ENCODE data around the gene CEACAM6.
"Not testable (repeated sequence)": the region's sequence is repeated elsewhere in the genome, so short reads cannot be mapped to it uniquely, and the experiment has no call there.

Gene CEACAM6

GRCh38 chr19:41785653-41786052 is 30.3 kb downstream of the CEACAM6 start:
- peak; percentile 81 for TF ChIP-seq CTCF (IDR thresholded peaks at IDR 0.05; ENCODE audit: low read depth, low read length, missing control alignments)
- H3K4me3 ChIP-seq (ENCODE audit: low read depth, low read length), result no peak overlapping the region
- DNase-seq (ENCODE audit: low read depth), result peak; percentile 62

- no peak for DNase-seq (ENCODE audit: low read depth)
- H3K4me3 ChIP-seq (ENCODE audit: low read depth, low read length), result no peak overlapping the region
- TF ChIP-seq CTCF (IDR thresholded peaks at IDR 0.05; ENCODE audit: low read depth, low read length, missing control alignments), result no peak
Observed at GRCh38 chr19:41787055-41787454, 31.7 kb downstream of the CEACAM6 start.

- H3K4me3 ChIP-seq (ENCODE audit: low read depth, low read length); DNase-seq (ENCODE audit: low read depth): not testable (repeated sequence)
Observed at GRCh38 chr19:41788518-41788917, 33.2 kb downstream of the CEACAM6 start.

- H3K4me3 ChIP-seq (ENCODE audit: low read depth, low read length); DNase-seq (ENCODE audit: low read depth): not testable (repeated sequence)
Observed at GRCh38 chr19:41789053-41789452, 33.7 kb downstream of the CEACAM6 start.

GRCh38 chr19:41792513-41793413 is 37.4 kb downstream of the CEACAM6 start:
- no peak overlapping the region for H3K4me3 ChIP-seq (ENCODE audit: low read depth, low read length)
- DNase-seq (ENCODE audit: low read depth), result no peak
- peak; percentile 84 for TF ChIP-seq CTCF (IDR thresholded peaks at IDR 0.05; ENCODE audit: low read depth, low read length, missing control alignments)

- no peak for TF ChIP-seq CTCF (IDR thresholded peaks at IDR 0.05; ENCODE audit: low read depth, low read length, missing control alignments)
- H3K4me3 ChIP-seq (ENCODE audit: low read depth, low read length), result no peak overlapping the region
Observed at GRCh38 chr19:41793414-41793727, 38.0 kb downstream of the CEACAM6 start.

GRCh38 chr19:41795031-41795461 is 39.7 kb downstream of the CEACAM6 start:
- TF ChIP-seq CTCF (IDR thresholded peaks at IDR 0.05; ENCODE audit: low read depth, low read length, missing control alignments), result peak; percentile 85
- no peak overlapping the region for H3K4me3 ChIP-seq (ENCODE audit: low read depth, low read length)
- DNase-seq (ENCODE audit: low read depth), result no peak

More at GRCh38 chr19:41793414-41793727, 38.0 kb downstream of the CEACAM6 start:
- DNase-seq (ENCODE audit: low read depth), result no peak

GRCh38 chr19:41796362-41796761 is 41.0 kb downstream of the CEACAM6 start, which contains the start of gene CEACAM3:
TSS of gene CEACAM3 (plus strand) at chr19:41796587. CDS start at chr19:41796678, 91 bp downstream.
- no peak for DNase-seq (ENCODE audit: low read depth)
- TF ChIP-seq CTCF (IDR thresholded peaks at IDR 0.05; ENCODE audit: low read depth, low read length, missing control alignments), result no peak
- H3K4me3 ChIP-seq (ENCODE audit: low read depth, low read length), result no peak within 1 kb of the TSS
